ENCODE data around the gene FHL3. TPM values are rescaled to one million over a fixed set of nuclear protein-coding genes. Genes with fewer than 3 reads are reported as not detected.
"Not testable (repeated sequence)": the region's sequence is repeated elsewhere in the genome, so short reads cannot be mapped to it uniquely, and the experiment has no call there.

The FHL3 gene
- total and polyA plus RNA-seq, 2 donors = 4.0 to 18.7 TPM

DNA sequence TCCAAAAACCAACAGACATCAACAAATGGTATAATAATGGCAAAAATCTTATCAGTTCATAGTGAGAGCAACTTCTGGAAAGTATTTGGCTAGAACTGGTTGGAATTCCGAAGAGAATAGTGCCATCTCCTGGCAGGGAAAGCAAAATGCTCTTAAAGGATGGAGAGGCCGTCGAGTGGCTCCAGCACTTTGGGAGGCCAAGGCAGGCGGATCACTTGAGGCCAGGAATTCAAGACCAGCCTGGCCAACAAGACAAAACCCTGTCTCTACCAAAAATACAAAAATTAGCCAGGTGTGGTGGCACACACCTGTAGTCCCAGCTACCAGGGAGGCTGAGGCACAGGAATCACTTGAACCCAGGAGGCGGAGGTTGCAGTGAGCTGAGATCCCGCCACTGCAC, 30.2 kb downstream of the FHL3 start:
- H3K4me3 ChIP-seq (ENCODE audit: low read length in 2 of 2); H3K27ac ChIP-seq (ENCODE audit: low read depth in 1 of 2, low read length in 1 of 2); H3K4me1 ChIP-seq (ENCODE audit: control insufficient read depth in 2 of 2, insufficient read depth in 2 of 2, low read length in 2 of 2); H3K27me3 ChIP-seq (ENCODE audit: control insufficient read depth in 2 of 2, insufficient read depth in 1 of 2, low read length in 1 of 2); H3K9me3 ChIP-seq (ENCODE audit: control insufficient read depth in 2 of 2, insufficient read depth in 1 of 2, low read length in 1 of 2): not testable (repeated sequence)
- DNase-seq (ENCODE audit: low read depth in 6 of 9, low spot score in 9 of 9) = peak in 2 of 9 donors; percentile 21 to 40
- H3K36me3 ChIP-seq (ENCODE audit: control insufficient read depth in 2 of 2, insufficient read depth in 2 of 2, low read length in 1 of 2) = peaks cover 38 to 45% of the 10 kb centered on the region in 2 donors
- 89% methylated on average over 6 of the region's 6 CpGs for WGBS

DNA sequence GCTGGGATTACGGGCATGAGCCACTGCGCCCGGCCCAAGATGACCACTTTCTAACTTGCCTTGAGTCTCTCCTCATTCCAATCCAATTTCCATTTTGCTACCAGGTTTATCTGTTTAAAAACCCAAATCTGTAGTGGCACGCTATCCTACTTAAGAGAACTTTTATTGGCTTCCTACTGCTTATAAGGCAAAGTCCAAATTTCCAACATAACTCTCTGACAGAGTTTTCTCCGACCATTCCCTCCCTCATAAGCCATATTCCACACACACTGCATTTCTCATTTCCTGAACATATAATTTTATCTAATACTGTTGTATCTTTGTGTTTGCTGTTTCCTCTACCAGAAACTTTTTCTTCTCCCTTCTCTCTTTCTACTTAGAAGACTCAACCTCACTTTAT, 30.7 kb downstream of the FHL3 start:
- Histone ChIP-seq H3K27ac (ENCODE audit: low read depth in 1 of 2, low read length in 1 of 2) (no peak overlapping the region), H3K4me3 (ENCODE audit: low read length in 2 of 2) (no peak overlapping the region), H3K4me1 (ENCODE audit: control insufficient read depth in 2 of 2, insufficient read depth in 2 of 2, low read length in 2 of 2) (no peaks in the 10 kb centered on the region), H3K36me3 (ENCODE audit: control insufficient read depth in 2 of 2, insufficient read depth in 2 of 2, low read length in 1 of 2) (peaks cover 34 to 46% of the 10 kb centered on the region in 2 donors), H3K27me3 (ENCODE audit: control insufficient read depth in 2 of 2, insufficient read depth in 1 of 2, low read length in 1 of 2) (no peaks in the 10 kb centered on the region), H3K9me3 (ENCODE audit: control insufficient read depth in 2 of 2, insufficient read depth in 1 of 2, low read length in 1 of 2) (no peaks in the 10 kb centered on the region)
- 99% methylated on average over 5 of the region's 5 CpGs for WGBS
- DNase-seq (ENCODE audit: low read depth in 6 of 9, low spot score in 9 of 9) = no peak

DNA sequence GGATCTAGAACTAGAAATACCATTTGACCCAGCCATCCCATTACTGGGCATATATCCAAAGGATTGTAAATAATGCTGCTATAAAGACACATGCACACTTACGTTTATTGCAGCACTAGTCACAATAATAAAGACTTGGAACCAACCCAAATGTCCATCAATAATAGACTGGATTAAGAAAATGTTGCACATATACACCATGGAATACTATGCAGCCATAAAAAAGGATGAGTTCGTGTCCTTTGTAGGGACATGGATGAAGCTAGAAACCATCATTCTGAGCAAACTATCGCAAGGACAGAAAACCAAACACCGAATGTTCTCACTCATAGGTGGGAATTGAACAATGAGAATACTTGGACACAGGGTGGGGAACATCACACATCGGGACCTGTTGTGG, 31.6 kb downstream of the FHL3 start:
- not testable (repeated sequence) for DNase-seq (ENCODE audit: low read depth in 6 of 9, low spot score in 9 of 9); H3K4me1 ChIP-seq (ENCODE audit: control insufficient read depth in 2 of 2, insufficient read depth in 2 of 2, low read length in 2 of 2); H3K27me3 ChIP-seq (ENCODE audit: control insufficient read depth in 2 of 2, insufficient read depth in 1 of 2, low read length in 1 of 2); H3K9me3 ChIP-seq (ENCODE audit: control insufficient read depth in 2 of 2, insufficient read depth in 1 of 2, low read length in 1 of 2); H3K27ac ChIP-seq (ENCODE audit: low read depth in 1 of 2, low read length in 1 of 2); H3K4me3 ChIP-seq (ENCODE audit: low read length in 2 of 2)
- 96% methylated on average over 5 of the region's 5 CpGs for WGBS
- H3K36me3 ChIP-seq (ENCODE audit: control insufficient read depth in 2 of 2, insufficient read depth in 2 of 2, low read length in 1 of 2) = peaks cover 34 to 46% of the 10 kb centered on the region in 2 donors

DNA sequence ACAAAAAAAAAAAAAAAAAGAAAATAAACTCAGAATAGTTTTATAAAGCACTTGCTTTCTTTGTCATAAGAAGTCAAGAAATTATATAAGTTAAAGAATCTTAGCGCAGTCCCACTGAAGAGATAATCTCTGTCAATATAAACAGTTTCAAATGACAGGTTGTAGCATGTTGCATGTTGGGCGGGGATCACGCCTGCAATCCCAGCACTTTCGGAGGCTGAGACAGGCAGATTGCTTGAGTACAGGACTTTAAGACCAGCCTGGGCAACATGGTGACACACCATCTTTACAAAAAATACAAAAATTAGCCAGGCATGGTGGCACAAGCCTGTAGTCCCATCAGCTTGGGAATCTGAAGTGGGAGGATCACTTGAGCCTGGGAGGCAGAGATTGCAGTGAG, 40.0 kb downstream of the FHL3 start:
- H3K27ac ChIP-seq (ENCODE audit: low read depth in 1 of 2, low read length in 1 of 2) = no peak overlapping the region
- 97% methylated on average over 4 of the region's 4 CpGs for WGBS

DNA sequence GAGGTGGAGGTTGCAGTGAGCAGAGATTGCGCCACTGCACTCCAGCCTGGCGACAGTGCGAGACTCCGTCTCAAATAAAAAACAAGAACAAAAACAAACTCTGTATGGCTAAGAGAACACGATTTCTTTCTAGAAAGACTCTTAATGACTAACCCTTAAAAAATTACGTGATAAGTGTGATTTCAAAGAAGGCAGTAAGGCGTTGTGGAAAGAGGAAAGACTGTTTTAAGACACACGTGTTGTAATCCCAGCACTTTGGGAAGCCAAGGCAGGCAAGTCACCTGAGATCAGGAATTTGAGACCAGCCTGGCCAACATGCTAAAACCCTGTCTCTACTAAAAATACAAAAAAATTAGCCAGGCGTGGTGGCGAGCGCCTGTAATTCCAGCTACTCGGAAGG, 41.2 kb downstream of the FHL3 start:
- WGBS = 89% methylated on average over 12 of the region's 12 CpGs
- H3K36me3 ChIP-seq (ENCODE audit: control insufficient read depth in 2 of 2, insufficient read depth in 2 of 2, low read length in 1 of 2) = peaks cover 43 to 49% of the 10 kb centered on the region in 2 donors
- not testable (repeated sequence) for H3K9me3 ChIP-seq (ENCODE audit: control insufficient read depth in 2 of 2, insufficient read depth in 1 of 2, low read length in 1 of 2); H3K27me3 ChIP-seq (ENCODE audit: control insufficient read depth in 2 of 2, insufficient read depth in 1 of 2, low read length in 1 of 2); H3K4me1 ChIP-seq (ENCODE audit: control insufficient read depth in 2 of 2, insufficient read depth in 2 of 2, low read length in 2 of 2); H3K27ac ChIP-seq (ENCODE audit: low read depth in 1 of 2, low read length in 1 of 2); DNase-seq (ENCODE audit: low read depth in 6 of 9, low spot score in 9 of 9); H3K4me3 ChIP-seq (ENCODE audit: low read length in 2 of 2)

More for the DNA sequence above, 40.0 kb downstream of the FHL3 start:
- Histone ChIP-seq H3K4me1 (ENCODE audit: control insufficient read depth in 2 of 2, insufficient read depth in 2 of 2, low read length in 2 of 2) (no peaks in the 10 kb centered on the region), H3K27me3 (ENCODE audit: control insufficient read depth in 2 of 2, insufficient read depth in 1 of 2, low read length in 1 of 2) (no peaks in the 10 kb centered on the region), H3K36me3 (ENCODE audit: control insufficient read depth in 2 of 2, insufficient read depth in 2 of 2, low read length in 1 of 2) (peaks cover 39 to 49% of the 10 kb centered on the region in 2 donors), H3K4me3 (ENCODE audit: low read length in 2 of 2) (no peak overlapping the region), H3K9me3 (ENCODE audit: control insufficient read depth in 2 of 2, insufficient read depth in 1 of 2, low read length in 1 of 2) (no peaks in the 10 kb centered on the region)
- DNase-seq (ENCODE audit: low read depth in 6 of 9, low spot score in 9 of 9) = no peak

DNA sequence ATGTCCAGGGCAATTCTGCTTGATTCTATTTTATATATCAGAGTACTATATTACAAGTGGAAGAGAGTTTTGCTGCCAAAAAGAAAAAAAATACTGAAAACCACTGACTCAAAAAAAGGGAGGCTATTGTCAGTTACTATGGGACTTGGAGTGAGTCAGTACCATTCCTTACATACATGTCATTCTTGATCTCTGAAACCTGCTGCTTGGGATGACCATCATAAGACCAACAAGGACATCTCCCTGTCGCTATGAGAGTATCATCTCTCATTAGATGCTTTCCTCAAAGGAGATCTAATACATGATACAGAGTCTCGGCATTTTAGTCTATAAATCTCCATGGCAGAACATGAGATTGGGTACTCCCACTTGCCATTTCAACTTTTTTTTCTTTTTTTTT, 46.6 kb downstream of the FHL3 start:
- peaks cover 29 to 41% of the 10 kb centered on the region in 2 donors for H3K36me3 ChIP-seq (ENCODE audit: control insufficient read depth in 2 of 2, insufficient read depth in 2 of 2, low read length in 1 of 2)
- H3K27ac ChIP-seq (ENCODE audit: low read depth in 1 of 2, low read length in 1 of 2) = no peak overlapping the region
- 100% methylated on average over 2 of the region's 2 CpGs for WGBS
- no peak overlapping the region for H3K4me3 ChIP-seq (ENCODE audit: low read length in 2 of 2)
- no peaks in the 10 kb centered on the region for H3K27me3 ChIP-seq (ENCODE audit: control insufficient read depth in 2 of 2, insufficient read depth in 1 of 2, low read length in 1 of 2)
- no peaks in the 10 kb centered on the region for H3K4me1 ChIP-seq (ENCODE audit: control insufficient read depth in 2 of 2, insufficient read depth in 2 of 2, low read length in 2 of 2)
- DNase-seq (ENCODE audit: low read depth in 6 of 9, low spot score in 9 of 9) = no peak
- H3K9me3 ChIP-seq (ENCODE audit: control insufficient read depth in 2 of 2, insufficient read depth in 1 of 2, low read length in 1 of 2) = no peaks in the 10 kb centered on the region

DNA sequence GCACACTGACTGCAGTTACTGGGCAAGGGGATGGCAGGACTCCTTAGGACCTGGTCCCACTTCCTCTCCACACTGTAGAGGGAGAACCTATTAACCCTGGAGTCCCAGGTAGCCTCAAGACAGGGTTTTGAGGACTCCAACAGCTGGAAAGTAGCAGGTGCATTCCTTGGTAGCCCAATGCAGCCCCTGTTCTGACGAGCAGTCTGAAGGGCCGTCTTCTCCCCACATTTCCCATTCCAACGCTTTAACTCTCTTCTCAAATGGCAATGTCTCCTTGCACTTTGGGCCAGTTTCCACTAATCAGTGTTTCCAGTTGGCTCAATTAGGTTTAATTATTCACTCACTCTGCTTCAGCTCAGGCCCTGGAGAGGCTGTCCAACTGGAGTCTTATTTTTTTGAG, 49.6 kb downstream of the FHL3 start:
- H3K27me3 ChIP-seq (ENCODE audit: control insufficient read depth in 2 of 2, insufficient read depth in 1 of 2, low read length in 1 of 2) = no peaks in the 10 kb centered on the region
- DNase-seq (ENCODE audit: low read depth in 6 of 9, low spot score in 9 of 9) = no peak
- WGBS = 96% methylated on average over 3 of the region's 3 CpGs
- H3K9me3 ChIP-seq (ENCODE audit: control insufficient read depth in 2 of 2, insufficient read depth in 1 of 2, low read length in 1 of 2) = no peaks in the 10 kb centered on the region
- no peak overlapping the region for H3K27ac ChIP-seq (ENCODE audit: low read depth in 1 of 2, low read length in 1 of 2)
- no peak overlapping the region for H3K4me3 ChIP-seq (ENCODE audit: low read length in 2 of 2)
- no peaks in the 10 kb centered on the region for H3K4me1 ChIP-seq (ENCODE audit: control insufficient read depth in 2 of 2, insufficient read depth in 2 of 2, low read length in 2 of 2)
- peaks cover 16 to 38% of the 10 kb centered on the region in 2 donors for H3K36me3 ChIP-seq (ENCODE audit: control insufficient read depth in 2 of 2, insufficient read depth in 2 of 2, low read length in 1 of 2)

DNA sequence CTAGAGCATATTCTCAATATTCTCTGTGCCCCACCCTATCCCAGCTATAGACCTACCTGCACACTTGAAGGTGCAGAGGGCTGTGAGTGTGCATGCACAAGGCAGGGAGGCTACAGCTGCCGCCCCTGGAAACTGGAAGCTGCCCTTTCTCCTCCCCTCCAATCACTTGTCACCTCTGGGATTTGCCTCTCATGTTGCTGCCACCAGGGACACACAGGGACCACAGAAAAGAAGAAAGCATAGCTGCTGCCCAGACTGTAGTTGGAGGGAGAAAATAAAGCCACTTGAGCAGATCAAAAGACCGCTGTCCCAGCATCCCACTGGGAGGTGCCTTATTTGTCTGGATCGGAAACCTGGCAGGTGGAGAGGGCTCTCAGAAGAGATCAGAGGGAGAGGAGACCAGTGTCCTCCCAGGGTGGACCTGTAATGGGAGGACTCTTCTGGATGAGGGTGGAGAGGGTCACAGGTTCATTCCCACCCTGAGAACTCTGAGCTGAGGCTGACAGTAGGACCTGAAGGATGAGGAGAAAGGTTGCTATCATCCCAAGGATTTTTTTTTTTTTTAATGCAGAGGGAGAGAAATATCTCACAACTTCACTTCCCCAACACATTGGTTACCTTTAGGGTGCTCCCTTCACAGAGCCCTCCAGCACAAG, 50.9 kb downstream of the FHL3 start:
- DNase-seq (ENCODE audit: low read depth in 6 of 9, low spot score in 9 of 9) = no peak
- H3K4me3 ChIP-seq (ENCODE audit: low read length in 2 of 2) = no peak overlapping the region
- WGBS = 93% methylated on average over 3 of the region's 3 CpGs
- H3K4me1 ChIP-seq (ENCODE audit: control insufficient read depth in 2 of 2, insufficient read depth in 2 of 2, low read length in 2 of 2) = no peaks in the 10 kb centered on the region
- peaks cover 11 to 31% of the 10 kb centered on the region in 2 donors for H3K36me3 ChIP-seq (ENCODE audit: control insufficient read depth in 2 of 2, insufficient read depth in 2 of 2, low read length in 1 of 2)
- no peak overlapping the region for H3K27ac ChIP-seq (ENCODE audit: low read depth in 1 of 2, low read length in 1 of 2)
- H3K9me3 ChIP-seq (ENCODE audit: control insufficient read depth in 2 of 2, insufficient read depth in 1 of 2, low read length in 1 of 2) = no peaks in the 10 kb centered on the region
- H3K27me3 ChIP-seq (ENCODE audit: control insufficient read depth in 2 of 2, insufficient read depth in 1 of 2, low read length in 1 of 2) = no peaks in the 10 kb centered on the region

DNA sequence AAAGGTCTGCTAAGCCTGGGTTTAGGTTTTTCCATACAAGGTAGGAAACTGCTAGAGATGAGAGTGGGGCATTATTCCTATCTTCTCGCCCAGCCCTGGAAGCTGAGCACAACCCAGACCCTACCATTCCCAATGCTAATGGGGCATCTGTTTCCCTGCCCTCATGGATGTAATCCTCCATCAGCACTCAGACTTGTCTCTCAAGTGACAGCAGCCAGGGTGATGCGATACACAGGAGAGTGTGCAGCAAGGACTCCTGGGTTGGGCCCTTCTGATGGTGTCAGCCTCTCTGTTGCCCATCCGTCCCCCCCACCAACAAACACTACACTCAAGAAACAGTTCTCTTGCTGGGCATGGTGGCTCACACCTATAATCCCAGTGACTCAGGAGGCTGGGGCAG, 52.6 kb downstream of the FHL3 start:
- Histone ChIP-seq H3K36me3 (ENCODE audit: control insufficient read depth in 2 of 2, insufficient read depth in 2 of 2, low read length in 1 of 2) (peaks cover 6 to 17% of the 10 kb centered on the region in 2 donors), H3K9me3 (ENCODE audit: control insufficient read depth in 2 of 2, insufficient read depth in 1 of 2, low read length in 1 of 2) (no peaks in the 10 kb centered on the region), H3K27ac (ENCODE audit: low read depth in 1 of 2, low read length in 1 of 2) (no peak overlapping the region), H3K27me3 (ENCODE audit: control insufficient read depth in 2 of 2, insufficient read depth in 1 of 2, low read length in 1 of 2) (no peaks in the 10 kb centered on the region), H3K4me1 (ENCODE audit: control insufficient read depth in 2 of 2, insufficient read depth in 2 of 2, low read length in 2 of 2) (no peaks in the 10 kb centered on the region), H3K4me3 (ENCODE audit: low read length in 2 of 2) (no peak overlapping the region)
- no peak for DNase-seq (ENCODE audit: low read depth in 6 of 9, low spot score in 9 of 9)
- WGBS = 97% methylated on average over 3 of the region's 3 CpGs

All from thymus (tissue), 11 donors.